GM23248 (cell line): Measurements from ENCODE around the gene IL1A.

ENCODE experiments used
- EZH2 ChIP-seq: fragments of 200-600 bp; sonication (generic); IDR thresholded peaks from 2 replicates; pipeline ENCODE4 v1.6.1; 2018; ENCODE audit warnings: antibody characterized with exemption, mild to moderate bottlenecking; ENCODE audit not compliant: insufficient read depth, poor library complexity, severe bottlenecking
- EZH2phosphoT487 ChIP-seq: fragments of 200-600 bp; sonication (generic); IDR thresholded peaks from 2 replicates; pipeline ENCODE4 v1.6.1; 2018; ENCODE audit warnings: antibody characterized with exemption, moderate library complexity, mild to moderate bottlenecking, low read depth; ENCODE audit not compliant: insufficient read depth

DNA sequence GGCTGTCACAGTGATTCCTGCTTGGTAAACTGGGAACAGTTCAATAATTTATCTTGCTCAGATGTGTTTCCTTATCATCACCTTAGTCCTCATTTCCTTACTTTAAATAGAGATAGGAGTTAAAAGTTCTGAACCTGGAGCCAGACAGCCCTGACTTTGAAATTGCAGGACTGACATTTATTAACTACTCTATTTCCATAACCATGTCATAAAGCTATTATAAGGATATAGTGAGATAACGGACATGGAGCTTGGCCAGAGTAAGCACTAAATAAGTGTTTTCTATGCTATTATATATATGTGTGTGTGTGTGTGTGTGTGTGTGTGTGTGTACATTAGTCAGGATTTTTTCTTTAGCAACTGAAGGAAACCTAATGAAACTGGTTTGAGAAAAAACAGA lies 50.4 kb downstream of the IL1A start:
- TF ChIP-seq EZH2 (no peak), EZH2phosphoT487 (no peak)
